HCT116 (cell line): Measurements from ENCODE around the gene GMDS. TPM values are rescaled to one million over a fixed set of nuclear protein-coding genes. Genes with fewer than 3 reads are reported as not detected.

Source experiments
- ATAC-seq: fragments of 200-7000 bp; cut with Tn5 transposase; 2 replicates; pipeline ENCODE4 v1.9.1; 2020; ENCODE audit warnings: mild to moderate bottlenecking, moderate library complexity
- BruUV-seq: library from RNA; stranded (reverse); fragments of 400-500 nt; replicated peaks from 2 replicates; lab custom pipeline; 2021; lab: Mats Ljungman, UMichigan
- CTCF ChIA-PET: fragments of 300-600 bp; sonication (Branson Sonifier 250); formaldehyde crosslinking; loops from one replicate; lab custom pipeline; 2021; ENCODE audit warnings: antibody characterized with exemption; lab: Charles Lee
- POLR2A ChIA-PET: fragments of 300-600, 350-600 bp; sonication (Branson Sonifier 250); formaldehyde crosslinking; loops from one replicate; lab custom pipeline; 2021; ENCODE audit warnings: antibody characterized with exemption; lab: Charles Lee
- RAD21 ChIA-PET, 2 experiments: fragments of 300-600 bp; sonication (Branson Sonifier 250); formaldehyde crosslinking; loops; one replicate each; lab custom pipeline; 2023; ENCODE audit warnings: low total read pairs in 2 of 2; ENCODE audit not compliant: uncharacterized antibody in 2 of 2, unreplicated experiment in 2 of 2, low non-redundant PET in 1 of 2; lab: Charles Lee
- DNase-seq: peaks from one replicate; pipeline ENCODE4 v3.0.0-alpha.2; 2010; ENCODE audit warnings: low read depth, low spot score
- H2AFZ ChIP-seq: fragments of 200-600 bp; shearing (Covaris generic), sonication (generic); 2 replicates; pipeline ENCODE4 v1.6.1; 2017; ENCODE audit warnings: low read depth, mixed run types, mixed read lengths, antibody characterized with exemption, low read length; ENCODE audit not compliant: poor library complexity, severe bottlenecking
- H3K27ac ChIP-seq: 2 replicates; pipeline ENCODE4 v1.5.1; 2012; ENCODE audit warnings: low read depth, low read length
- H3K27me3 ChIP-seq: fragments of 200-600 bp; sonication (generic); 2 replicates; pipeline ENCODE4 v1.6.1; 2016; ENCODE audit warnings: mixed run types, low read length, mixed read lengths; ENCODE audit not compliant: insufficient read depth
- H3K36me3 ChIP-seq, 2 experiments: fragments of 200-500 bp in 1 of 2; fragments of 200-600 bp in 1 of 2; sonication (Bioruptor generic) in 1 of 2; sonication (generic) in 1 of 2; 2 replicates each; pipeline versions ENCODE4 v1.5.1 to v1.6.1; 2014 to 2016; ENCODE audit warnings: low read length in 2 of 2, inconsistent platforms in 1 of 2, mixed read lengths in 1 of 2, mixed run types in 1 of 2; ENCODE audit not compliant: insufficient read depth in 2 of 2, control insufficient read depth in 1 of 2
- H3K4me1 ChIP-seq, 2 experiments: fragments of 200-600 bp in 1 of 2; sonication (generic) in 1 of 2; 2 replicates each; pipeline versions ENCODE4 v1.5.1 to v1.6.1; 2012 to 2017; ENCODE audit warnings: low read length in 2 of 2, inconsistent platforms in 1 of 2, mild to moderate bottlenecking in 1 of 2, mixed read lengths in 1 of 2, mixed run types in 1 of 2, moderate library complexity in 1 of 2; ENCODE audit not compliant: insufficient read depth in 2 of 2, control insufficient read depth in 1 of 2
- H3K4me2 ChIP-seq: fragments of 200-600 bp; sonication (generic); 2 replicates; pipeline ENCODE4 v1.6.1; 2017; ENCODE audit warnings: mixed run types, low read length, mixed read lengths
- H3K4me3 ChIP-seq, 2 experiments: fragments of 200-600 bp in 1 of 2; sonication (generic) in 1 of 2; replicated peaks in 1 of 2; 2 replicates each; pipeline ENCODE4 v1.5.1; 2011 to 2016; ENCODE audit warnings: low read length in 2 of 2, control low read depth in 1 of 2, low read depth in 1 of 2, mild to moderate bottlenecking in 1 of 2, mixed read lengths in 1 of 2, mixed run types in 1 of 2
- H3K79me2 ChIP-seq: fragments of 200-600 bp; sonication (generic); 2 replicates; pipeline ENCODE4 v1.6.1; 2017; ENCODE audit warnings: mild to moderate bottlenecking, mixed run types, low read length, moderate library complexity, mixed read lengths; ENCODE audit not compliant: insufficient read depth
- H3K9ac ChIP-seq: fragments of 200-600 bp; sonication (generic); 2 replicates; pipeline ENCODE4 v1.6.1; 2016; ENCODE audit warnings: low read length, mixed read lengths
- H3K9me2 ChIP-seq: fragments of 200-600 bp; sonication (generic), shearing (Covaris generic); 2 replicates; pipeline ENCODE4 v1.6.1; 2017; ENCODE audit warnings: mixed run types, mild to moderate bottlenecking, moderate library complexity; ENCODE audit not compliant: insufficient read depth
- H3K9me3 ChIP-seq, 2 experiments: fragments of 200-500 bp in 1 of 2; fragments of 200-600 bp in 1 of 2; sonication (Bioruptor generic) in 1 of 2; sonication (generic) in 1 of 2; 2 replicates each; pipeline ENCODE4 v1.6.1; 2014 to 2017; ENCODE audit warnings: low read length in 2 of 2, mixed read lengths in 2 of 2, inconsistent platforms in 1 of 2, low read depth in 1 of 2, mild to moderate bottlenecking in 1 of 2, mixed run types in 1 of 2, moderate library complexity in 1 of 2; ENCODE audit not compliant: control insufficient read depth in 1 of 2, insufficient read depth in 1 of 2
- H4K20me1 ChIP-seq: fragments of 200-600 bp; sonication (generic), shearing (Covaris generic); 2 replicates; pipeline ENCODE4 v1.6.1; 2017; ENCODE audit warnings: mixed run types, mild to moderate bottlenecking, moderate library complexity; ENCODE audit not compliant: insufficient read depth
- CEBPB ChIP-seq: IDR thresholded peaks from 2 replicates; pipeline ENCODE4 v1.6.1; 2012; ENCODE audit warnings: low read depth
- CTCF ChIP-seq, 3 experiments: fragments of 200-600 bp in 1 of 3; sonication (generic) in 1 of 3; IDR thresholded peaks in 2 of 3; conservative IDR thresholded peaks in 1 of 3; 2 replicates each; pipeline ENCODE4 v1.5.1; 2012 to 2017; ENCODE audit warnings: low read depth in 2 of 3, low read length in 2 of 3, antibody characterized with exemption in 1 of 3, borderline replicate concordance in 1 of 3, control low read depth in 1 of 3, mild to moderate bottlenecking in 1 of 3, mixed read lengths in 1 of 3, mixed run types in 1 of 3, moderate library complexity in 1 of 3; ENCODE audit not compliant: insufficient read depth in 1 of 3
- ELF1 ChIP-seq: IDR thresholded peaks from 2 replicates; pipeline ENCODE4 v1.6.1; 2012; ENCODE audit warnings: low read depth, borderline replicate concordance
- POLR2A ChIP-seq: IDR thresholded peaks from 2 replicates; pipeline ENCODE4 v1.7.0; 2011; ENCODE audit warnings: borderline replicate concordance; ENCODE audit not compliant: insufficient read depth, insufficient read length; ENCODE audit errors: extremely low read depth
- RAD21 ChIP-seq: IDR thresholded peaks from 2 replicates; pipeline ENCODE4 v1.6.1; 2012; ENCODE audit warnings: low read depth, mild to moderate bottlenecking
- SRF ChIP-seq: IDR thresholded peaks from 2 replicates; pipeline ENCODE4 v1.6.1; 2012; ENCODE audit warnings: low read depth
- TCF7L2 ChIP-seq: IDR thresholded peaks from 2 replicates; pipeline ENCODE4 v1.7.0; 2011; ENCODE audit warnings: borderline replicate concordance, inconsistent platforms; ENCODE audit not compliant: insufficient read depth, insufficient read length; ENCODE audit errors: extremely low read depth
- YY1 ChIP-seq: IDR thresholded peaks from 2 replicates; pipeline ENCODE4 v1.6.1; 2011; ENCODE audit warnings: low read length, low read depth, moderate library complexity, mild to moderate bottlenecking; ENCODE audit not compliant: insufficient replicate concordance; ENCODE audit errors: extremely low read depth
- ZBTB33 ChIP-seq: IDR thresholded peaks from 2 replicates; pipeline ENCODE4 v1.6.1; 2011; ENCODE audit warnings: mild to moderate bottlenecking, low read length, moderate library complexity; ENCODE audit not compliant: insufficient replicate concordance; ENCODE audit errors: extremely low read depth
- ZNF274 ChIP-seq: fragments of 200-500 bp; sonication (Bioruptor generic); IDR thresholded peaks from 2 replicates; pipeline ENCODE4 v1.6.1; 2014; ENCODE audit warnings: mild to moderate bottlenecking, low read depth, low read length, inconsistent platforms
- intact Hi-C: fragments of 100-400 bp; cut with micrococcal nuclease; formaldehyde crosslinking; loops from 2 replicates; pipeline ENCODE4 v1.10.0; 2022
- total RNA-seq: library from RNA; stranded (reverse); gene quantifications from one replicate; pipeline ENCODE4 v1.2.1, GENCODE V29; 2021; ENCODE audit not compliant: unreplicated experiment
- TF ChIP-seq, protein P1 (sequence below): IDR thresholded peaks from 2 replicates; pipeline ENCODE4 v1.6.1; 2012; ENCODE audit warnings: low read depth
- TF ChIP-seq, protein P2 (sequence below): IDR thresholded peaks from 2 replicates; pipeline ENCODE4 v1.6.1; 2012

GMDS gene
- total RNA-seq, 1 experiment from 2014 or later, result 34.4 TPM

- TF ChIP-seq, protein P1, sequence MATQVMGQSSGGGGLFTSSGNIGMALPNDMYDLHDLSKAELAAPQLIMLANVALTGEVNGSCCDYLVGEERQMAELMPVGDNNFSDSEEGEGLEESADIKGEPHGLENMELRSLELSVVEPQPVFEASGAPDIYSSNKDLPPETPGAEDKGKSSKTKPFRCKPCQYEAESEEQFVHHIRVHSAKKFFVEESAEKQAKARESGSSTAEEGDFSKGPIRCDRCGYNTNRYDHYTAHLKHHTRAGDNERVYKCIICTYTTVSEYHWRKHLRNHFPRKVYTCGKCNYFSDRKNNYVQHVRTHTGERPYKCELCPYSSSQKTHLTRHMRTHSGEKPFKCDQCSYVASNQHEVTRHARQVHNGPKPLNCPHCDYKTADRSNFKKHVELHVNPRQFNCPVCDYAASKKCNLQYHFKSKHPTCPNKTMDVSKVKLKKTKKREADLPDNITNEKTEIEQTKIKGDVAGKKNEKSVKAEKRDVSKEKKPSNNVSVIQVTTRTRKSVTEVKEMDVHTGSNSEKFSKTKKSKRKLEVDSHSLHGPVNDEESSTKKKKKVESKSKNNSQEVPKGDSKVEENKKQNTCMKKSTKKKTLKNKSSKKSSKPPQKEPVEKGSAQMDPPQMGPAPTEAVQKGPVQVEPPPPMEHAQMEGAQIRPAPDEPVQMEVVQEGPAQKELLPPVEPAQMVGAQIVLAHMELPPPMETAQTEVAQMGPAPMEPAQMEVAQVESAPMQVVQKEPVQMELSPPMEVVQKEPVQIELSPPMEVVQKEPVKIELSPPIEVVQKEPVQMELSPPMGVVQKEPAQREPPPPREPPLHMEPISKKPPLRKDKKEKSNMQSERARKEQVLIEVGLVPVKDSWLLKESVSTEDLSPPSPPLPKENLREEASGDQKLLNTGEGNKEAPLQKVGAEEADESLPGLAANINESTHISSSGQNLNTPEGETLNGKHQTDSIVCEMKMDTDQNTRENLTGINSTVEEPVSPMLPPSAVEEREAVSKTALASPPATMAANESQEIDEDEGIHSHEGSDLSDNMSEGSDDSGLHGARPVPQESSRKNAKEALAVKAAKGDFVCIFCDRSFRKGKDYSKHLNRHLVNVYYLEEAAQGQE, result no peak
- TF ChIP-seq CEBPB, result no peak
Measured at GRCh38 chr6:1665214-1665613, 580.2 kb downstream of the GMDS start (continued).

- no TSS peak for BruUV-seq
- CTCF ChIA-PET, result no interaction called here
- intact Hi-C loops, result no loop called here
- H3K9me2 ChIP-seq, result no peaks in the 10 kb centered on the region
- H3K4me3 ChIP-seq, result no peak overlapping the region
- RAD21 ChIA-PET, result no interaction called here
- H3K27ac ChIP-seq, result no peak overlapping the region
- ATAC-seq, result no peak
- no peak overlapping the region for H3K9ac ChIP-seq
- no peak for DNase-seq
- no peaks in the 10 kb centered on the region for H3K27me3 ChIP-seq
- H3K36me3 ChIP-seq, result no peaks in the 10 kb centered on the region
- H3K4me2 ChIP-seq, result no peak overlapping the region
- POLR2A ChIA-PET, result no interaction called here
- H2AFZ ChIP-seq, result no peak overlapping the region
- H4K20me1 ChIP-seq, result no peaks in the 10 kb centered on the region
- no peaks in the 10 kb centered on the region for H3K9me3 ChIP-seq
- no peaks in the 10 kb centered on the region for H3K4me1 ChIP-seq
- no peaks in the 10 kb centered on the region for H3K79me2 ChIP-seq
- TF ChIP-seq SRF (no peak), POLR2A (no peak), ELF1 (no peak), ZNF274 (no peak), YY1 (no peak), CTCF (IDR thresholded peaks at IDR 0.05 in 2 of 3, conservative IDR thresholded peaks at IDR 0.05 in 1 of 3; ENCODE audit: borderline replicate concordance in 1 of 3, insufficient read depth in 1 of 3, low read depth in 2 of 3, low read length in 2 of 3) (no peak), ZBTB33 (no peak), TCF7L2 (no peak), RAD21 (no peak)
- TF ChIP-seq, protein P2, sequence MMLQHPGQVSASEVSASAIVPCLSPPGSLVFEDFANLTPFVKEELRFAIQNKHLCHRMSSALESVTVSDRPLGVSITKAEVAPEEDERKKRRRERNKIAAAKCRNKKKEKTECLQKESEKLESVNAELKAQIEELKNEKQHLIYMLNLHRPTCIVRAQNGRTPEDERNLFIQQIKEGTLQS, result no peak
- TF ChIP-seq, protein P1, result no peak
Measured at GRCh38 chr6:1664329-1664728, 581.1 kb downstream of the GMDS start.
